ENCODE measurements around the gene UTP4.

DNA sequence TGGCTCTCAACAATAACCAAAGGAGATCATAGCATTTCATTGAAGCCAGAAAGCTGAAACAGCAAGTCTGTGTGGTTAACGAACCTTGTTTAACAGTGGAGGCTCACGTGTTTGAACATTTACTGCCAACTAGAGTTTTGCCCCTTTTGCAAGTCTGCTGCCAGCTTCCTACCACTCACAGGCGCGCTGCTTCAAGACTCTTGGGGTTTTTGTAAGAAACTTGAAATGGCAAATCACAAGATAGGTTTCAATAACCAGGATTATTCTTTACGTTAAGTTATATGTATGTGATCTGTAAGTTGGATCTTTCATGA, 55.7 kb downstream of the UTP4 start:
- no peak for TF ChIP-seq EZH2 (IDR thresholded peaks at IDR 0.05; ENCODE audit: borderline replicate concordance, low read depth, low read length, severe bottlenecking)
- TF ChIP-seq, protein P1, sequence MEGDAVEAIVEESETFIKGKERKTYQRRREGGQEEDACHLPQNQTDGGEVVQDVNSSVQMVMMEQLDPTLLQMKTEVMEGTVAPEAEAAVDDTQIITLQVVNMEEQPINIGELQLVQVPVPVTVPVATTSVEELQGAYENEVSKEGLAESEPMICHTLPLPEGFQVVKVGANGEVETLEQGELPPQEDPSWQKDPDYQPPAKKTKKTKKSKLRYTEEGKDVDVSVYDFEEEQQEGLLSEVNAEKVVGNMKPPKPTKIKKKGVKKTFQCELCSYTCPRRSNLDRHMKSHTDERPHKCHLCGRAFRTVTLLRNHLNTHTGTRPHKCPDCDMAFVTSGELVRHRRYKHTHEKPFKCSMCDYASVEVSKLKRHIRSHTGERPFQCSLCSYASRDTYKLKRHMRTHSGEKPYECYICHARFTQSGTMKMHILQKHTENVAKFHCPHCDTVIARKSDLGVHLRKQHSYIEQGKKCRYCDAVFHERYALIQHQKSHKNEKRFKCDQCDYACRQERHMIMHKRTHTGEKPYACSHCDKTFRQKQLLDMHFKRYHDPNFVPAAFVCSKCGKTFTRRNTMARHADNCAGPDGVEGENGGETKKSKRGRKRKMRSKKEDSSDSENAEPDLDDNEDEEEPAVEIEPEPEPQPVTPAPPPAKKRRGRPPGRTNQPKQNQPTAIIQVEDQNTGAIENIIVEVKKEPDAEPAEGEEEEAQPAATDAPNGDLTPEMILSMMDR (IDR thresholded peaks at IDR 0.05; ENCODE audit: borderline replicate concordance, extremely low read depth, low read length, poor library complexity, severe bottlenecking), result no peak

Measured in DND-41 (cell line).